ENCODE measurements around the gene FXN.

The FXN gene

GRCh38 chr9:69131682-69132081 lies 96.1 kb downstream of the FXN start:
- DNase-seq (ENCODE audit: low read depth): peak; percentile 100
- no peak overlapping the region for H3K4me3 ChIP-seq (ENCODE audit: control insufficient read depth, low read depth, low read length)

GRCh38 chr9:69132361-69132760 lies 96.8 kb downstream of the FXN start:
- no peak overlapping the region for H3K4me3 ChIP-seq (ENCODE audit: control insufficient read depth, low read depth, low read length)
- TF ChIP-seq CTCF (conservative IDR thresholded peaks at IDR 0.05; ENCODE audit: control insufficient read depth, insufficient read depth, low read depth, low read length): no peak
- no peak for DNase-seq (ENCODE audit: low read depth)

More at GRCh38 chr9:69131682-69132081, 96.1 kb downstream of the FXN start:
- no peak for TF ChIP-seq CTCF (conservative IDR thresholded peaks at IDR 0.05; ENCODE audit: control insufficient read depth, insufficient read depth, low read depth, low read length)

- TF ChIP-seq CTCF (conservative IDR thresholded peaks at IDR 0.05; ENCODE audit: control insufficient read depth, insufficient read depth, low read depth, low read length): no peak
- DNase-seq (ENCODE audit: low read depth): no peak
- no peak overlapping the region for H3K4me3 ChIP-seq (ENCODE audit: control insufficient read depth, low read depth, low read length)
These were observed 98.9 kb downstream of the FXN start for GRCh38 chr9:69134412-69134811.

GRCh38 chr9:69136185-69136584 lies 100.6 kb downstream of the FXN start:
- no peak for DNase-seq (ENCODE audit: low read depth)
- H3K4me3 ChIP-seq (ENCODE audit: control insufficient read depth, low read depth, low read length): no peak overlapping the region
- TF ChIP-seq CTCF (conservative IDR thresholded peaks at IDR 0.05; ENCODE audit: control insufficient read depth, insufficient read depth, low read depth, low read length): no peak

GRCh38 chr9:69136779-69137178 lies 101.2 kb downstream of the FXN start:
- no peak for TF ChIP-seq CTCF (conservative IDR thresholded peaks at IDR 0.05; ENCODE audit: control insufficient read depth, insufficient read depth, low read depth, low read length)
- H3K4me3 ChIP-seq (ENCODE audit: control insufficient read depth, low read depth, low read length): no peak overlapping the region
- no peak for DNase-seq (ENCODE audit: low read depth)

- TF ChIP-seq CTCF (conservative IDR thresholded peaks at IDR 0.05; ENCODE audit: control insufficient read depth, insufficient read depth, low read depth, low read length): no peak
- H3K4me3 ChIP-seq (ENCODE audit: control insufficient read depth, low read depth, low read length): no peak overlapping the region
- no peak for DNase-seq (ENCODE audit: low read depth)
These were observed 101.8 kb downstream of the FXN start for GRCh38 chr9:69137311-69137710.

- DNase-seq (ENCODE audit: low read depth): no peak
- no peak overlapping the region for H3K4me3 ChIP-seq (ENCODE audit: control insufficient read depth, low read depth, low read length)
- TF ChIP-seq CTCF (conservative IDR thresholded peaks at IDR 0.05; ENCODE audit: control insufficient read depth, insufficient read depth, low read depth, low read length): no peak
These were observed 104.0 kb downstream of the FXN start for GRCh38 chr9:69139596-69139995.

Measured in fibroblast of mammary gland (primary cell).